ENCODE results near the gene TCERG1L.

The TCERG1L gene

DNA sequence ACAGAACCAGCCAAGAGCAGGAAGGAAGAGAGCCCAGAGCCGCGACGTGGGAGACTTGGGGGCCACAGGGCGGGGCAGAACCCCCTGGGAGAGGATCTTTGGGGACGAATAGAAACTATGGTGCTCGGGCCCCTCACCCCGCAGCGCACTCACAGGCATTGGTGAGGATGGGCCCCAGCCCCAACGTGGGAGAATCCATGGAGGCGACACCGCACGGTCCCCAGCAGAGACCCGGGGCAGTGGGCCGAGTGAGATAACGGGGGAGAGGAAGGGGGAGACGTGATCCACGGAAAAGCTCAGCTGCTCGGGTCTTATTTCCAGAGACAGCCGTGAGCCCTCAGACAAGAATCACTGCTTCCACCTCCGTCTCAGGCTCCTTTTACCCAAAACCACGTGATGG lies 222.4 kb downstream of the TCERG1L start:
- TF ChIP-seq, protein P1, sequence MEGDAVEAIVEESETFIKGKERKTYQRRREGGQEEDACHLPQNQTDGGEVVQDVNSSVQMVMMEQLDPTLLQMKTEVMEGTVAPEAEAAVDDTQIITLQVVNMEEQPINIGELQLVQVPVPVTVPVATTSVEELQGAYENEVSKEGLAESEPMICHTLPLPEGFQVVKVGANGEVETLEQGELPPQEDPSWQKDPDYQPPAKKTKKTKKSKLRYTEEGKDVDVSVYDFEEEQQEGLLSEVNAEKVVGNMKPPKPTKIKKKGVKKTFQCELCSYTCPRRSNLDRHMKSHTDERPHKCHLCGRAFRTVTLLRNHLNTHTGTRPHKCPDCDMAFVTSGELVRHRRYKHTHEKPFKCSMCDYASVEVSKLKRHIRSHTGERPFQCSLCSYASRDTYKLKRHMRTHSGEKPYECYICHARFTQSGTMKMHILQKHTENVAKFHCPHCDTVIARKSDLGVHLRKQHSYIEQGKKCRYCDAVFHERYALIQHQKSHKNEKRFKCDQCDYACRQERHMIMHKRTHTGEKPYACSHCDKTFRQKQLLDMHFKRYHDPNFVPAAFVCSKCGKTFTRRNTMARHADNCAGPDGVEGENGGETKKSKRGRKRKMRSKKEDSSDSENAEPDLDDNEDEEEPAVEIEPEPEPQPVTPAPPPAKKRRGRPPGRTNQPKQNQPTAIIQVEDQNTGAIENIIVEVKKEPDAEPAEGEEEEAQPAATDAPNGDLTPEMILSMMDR (IDR thresholded peaks at IDR 0.05): no peak

GRCh38 chr10:131088619-131089018 lies 222.9 kb downstream of the TCERG1L start:
- TF ChIP-seq, protein P1 (IDR thresholded peaks at IDR 0.05): 0 out of 2 replicates have a peak, but pooled peaks have one; percentile 13

DNA sequence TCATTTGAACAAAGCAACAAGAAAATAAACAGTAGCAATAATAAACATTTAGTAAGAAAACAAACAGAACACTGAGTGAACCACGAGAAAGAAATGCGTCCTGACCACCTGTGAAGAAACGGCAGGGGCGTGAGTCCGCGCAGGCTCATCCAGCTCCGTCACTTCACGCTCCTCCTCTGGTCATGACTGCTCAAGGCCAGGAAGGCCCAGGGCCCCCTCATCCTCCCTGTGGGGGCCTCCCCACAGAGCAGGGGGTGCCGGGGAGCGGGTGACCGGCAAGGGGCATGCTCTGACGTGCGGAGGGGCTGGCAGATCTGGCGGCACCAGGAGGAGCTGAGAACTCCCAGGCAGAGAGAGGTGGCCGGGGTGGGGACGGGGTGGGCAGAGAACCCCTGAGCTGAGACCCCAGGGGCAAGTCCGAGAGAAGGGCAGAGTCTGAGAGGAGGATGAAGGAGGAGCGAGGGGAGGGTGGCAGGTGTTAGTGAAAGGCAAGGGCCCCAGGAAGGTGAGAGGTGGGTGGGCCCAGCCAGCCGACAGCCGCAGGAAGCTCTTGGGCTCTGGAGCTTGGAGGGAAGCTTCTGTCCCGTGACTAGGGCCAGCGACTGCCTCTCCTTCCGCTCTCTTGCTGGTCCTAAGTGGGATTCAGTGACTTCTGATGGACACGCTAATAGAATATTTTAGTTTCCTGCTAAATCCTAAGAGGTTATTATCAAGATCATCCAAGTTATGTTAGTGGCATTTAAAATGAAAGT lies 223.9 kb downstream of the TCERG1L start:
- TF ChIP-seq, protein P1 (IDR thresholded peaks at IDR 0.05): no peak

GRCh38 chr10:131086511-131086910 lies 225.0 kb downstream of the TCERG1L start:
- TF ChIP-seq, protein P1 (IDR thresholded peaks at IDR 0.05): no peak

- TF ChIP-seq, protein P1 (IDR thresholded peaks at IDR 0.05): no peak
Observed at GRCh38 chr10:131086094-131086493, 225.4 kb downstream of the TCERG1L start.

DNA sequence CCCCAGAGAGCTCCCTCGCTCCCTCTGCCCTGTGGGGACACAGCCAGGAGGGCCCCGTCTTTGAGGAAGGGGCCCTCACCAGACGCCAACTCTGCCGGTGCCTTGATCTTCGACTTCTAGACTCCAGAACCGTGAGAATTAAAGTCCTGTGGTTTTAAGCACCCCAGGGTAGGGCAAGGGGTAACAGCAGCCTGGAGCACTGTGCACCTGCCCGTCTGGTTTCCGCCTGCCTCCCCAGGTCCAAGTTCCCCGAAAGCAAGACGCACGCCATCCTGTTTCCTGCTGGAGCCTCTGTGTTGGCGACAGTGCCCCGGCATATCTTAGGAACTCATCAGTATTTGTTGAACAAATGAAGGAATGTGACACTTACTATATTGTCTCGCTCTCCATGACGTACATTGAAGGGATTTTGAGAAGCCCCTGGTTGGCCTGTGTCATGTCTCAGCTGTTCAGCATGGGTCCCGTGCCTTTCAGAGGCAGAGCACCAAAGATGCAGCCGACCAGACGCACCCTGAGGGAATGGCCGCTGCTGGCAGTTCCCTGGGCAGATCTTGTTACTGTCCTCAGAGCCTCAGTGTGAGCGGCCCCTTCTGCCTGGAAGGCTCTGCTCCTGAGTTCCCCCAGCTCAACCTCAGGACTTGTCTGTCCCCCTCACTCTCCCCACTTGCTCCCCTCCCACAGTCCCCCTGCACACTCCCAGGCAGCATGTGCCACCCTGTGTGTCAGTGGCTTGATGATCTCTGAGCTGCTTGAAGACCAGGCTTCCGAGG lies 226.2 kb downstream of the TCERG1L start:
- TF ChIP-seq, protein P1 (IDR thresholded peaks at IDR 0.05): no peak

- TF ChIP-seq, protein P1 (IDR thresholded peaks at IDR 0.05): no peak
Observed at GRCh38 chr10:131084791-131085090, 226.8 kb downstream of the TCERG1L start.

All from LNCAP (cell line).